GM21528 (cell line): Measurements from ENCODE around the gene TNS1.

ENCODE experiments used
- ATAC-seq: cut with Tn5 transposase; IDR thresholded peaks from one replicate; pipeline ENCODE4 v1.9.1; 2021; ENCODE audit warnings: mild to moderate bottlenecking, moderate library complexity; ENCODE audit not compliant: unreplicated experiment, low FRiP score

Gene TNS1

GRCh38 chr2:217902379-217903141 lies 100.2 kb downstream of the TNS1 start:
- no peak for ATAC-seq

GRCh38 chr2:217901835-217902378 lies 100.9 kb downstream of the TNS1 start:
- ATAC-seq: no peak

GRCh38 chr2:217901400-217901799 lies 101.4 kb downstream of the TNS1 start:
- no peak for ATAC-seq

- no peak for ATAC-seq
Observed at GRCh38 chr2:217900780-217901360, 101.9 kb downstream of the TNS1 start.

- no peak for ATAC-seq
Observed at GRCh38 chr2:217900010-217900779, 102.6 kb downstream of the TNS1 start.

- ATAC-seq: no peak
Observed at GRCh38 chr2:217899231-217900009, 103.4 kb downstream of the TNS1 start.

- no peak for ATAC-seq
Observed at GRCh38 chr2:217897816-217898806, 104.7 kb downstream of the TNS1 start.

GRCh38 chr2:217897091-217897715 lies 105.6 kb downstream of the TNS1 start:
- ATAC-seq: no peak

- no peak for ATAC-seq
Observed at GRCh38 chr2:217895070-217895635, 107.6 kb downstream of the TNS1 start.

GRCh38 chr2:217893440-217893839 lies 109.4 kb downstream of the TNS1 start:
- no peak for ATAC-seq

GRCh38 chr2:217892560-217892959 lies 110.2 kb downstream of the TNS1 start:
- ATAC-seq: no peak

GRCh38 chr2:217890445-217890844 lies 112.3 kb downstream of the TNS1 start:
- ATAC-seq: no peak

- no peak for ATAC-seq
Observed at GRCh38 chr2:217889656-217890055, 113.1 kb downstream of the TNS1 start.

GRCh38 chr2:217887841-217888701 lies 114.7 kb downstream of the TNS1 start:
- ATAC-seq: no peak

GRCh38 chr2:217886720-217887309 lies 116.0 kb downstream of the TNS1 start:
- no peak for ATAC-seq

GRCh38 chr2:217886091-217886490 lies 116.7 kb downstream of the TNS1 start:
- no peak for ATAC-seq

- no peak for ATAC-seq
Observed at GRCh38 chr2:217884985-217885384, 117.8 kb downstream of the TNS1 start.
